GM18508 (cell line): ENCODE measurements around the gene ZNF878.
"Not testable (repeated sequence)": the region's sequence is repeated elsewhere in the genome, so short reads cannot be mapped to it uniquely, and the experiment has no call there.

Experiments
- ATAC-seq: cut with Tn5 transposase; IDR thresholded peaks from one replicate; pipeline ENCODE4 v1.9.1; 2021; ENCODE audit warnings: moderate number of reproducible peaks; ENCODE audit not compliant: insufficient read depth, unreplicated experiment

The ZNF878 gene

GRCh38 chr19:12052497-12053169 is at the start of gene ZNF878:
TSS of gene ZNF878 (minus strand) at chr19:12052961. CDS start at chr19:12052801, 160 bp downstream.
- no peak for ATAC-seq

- no peak for ATAC-seq
Observed at GRCh38 chr19:12098040-12098439, 45.3 kb upstream of the ZNF878 start.

- no peak for ATAC-seq
Observed at GRCh38 chr19:12095111-12095790, 42.5 kb upstream of the ZNF878 start.

- ATAC-seq: no peak
Observed at GRCh38 chr19:12093777-12094176, 41.0 kb upstream of the ZNF878 start.

- ATAC-seq: no peak
Observed at GRCh38 chr19:12092956-12093355, 40.2 kb upstream of the ZNF878 start.

GRCh38 chr19:12092065-12092867 is 39.5 kb upstream of the ZNF878 start:
- ATAC-seq: no peak

- no peak for ATAC-seq
Observed at GRCh38 chr19:12090807-12091206, 38.0 kb upstream of the ZNF878 start.

- ATAC-seq: no peak
Observed at GRCh38 chr19:12085074-12085818, 32.5 kb upstream of the ZNF878 start.

- ATAC-seq: not testable (repeated sequence)
Observed at GRCh38 chr19:12083336-12083735, 30.6 kb upstream of the ZNF878 start.

- ATAC-seq: no peak
Observed at GRCh38 chr19:12077375-12077774, 24.6 kb upstream of the ZNF878 start.

GRCh38 chr19:12076331-12076730 is 23.6 kb upstream of the ZNF878 start:
- not testable (repeated sequence) for ATAC-seq

GRCh38 chr19:12075538-12076139 is 22.9 kb upstream of the ZNF878 start:
- ATAC-seq: no peak

- ATAC-seq: no peak
Observed at GRCh38 chr19:12064590-12065538, 12.1 kb upstream of the ZNF878 start, which contains the start of gene ZNF844. TSS of gene ZNF844 (plus strand) at chr19:12064731. CDS start at chr19:12064874, 143 bp downstream.

GRCh38 chr19:12055784-12056183 is 3.0 kb upstream of the ZNF878 start:
- no peak for ATAC-seq

- ATAC-seq: no peak
Observed at GRCh38 chr19:12052091-12052496, 667 bp downstream of the ZNF878 start.

- no peak for ATAC-seq
Observed at GRCh38 chr19:12047868-12048267, 4.9 kb downstream of the ZNF878 start.

GRCh38 chr19:12043752-12044422 is 8.9 kb downstream of the ZNF878 start:
- ATAC-seq: no peak

- ATAC-seq: no peak
Observed at GRCh38 chr19:12042893-12043292, 9.9 kb downstream of the ZNF878 start.
